OCI-LY1 (cell line): Measurements from ENCODE around the gene RNF212.

Experiments
- H2AFZ ChIP-seq: fragments of 200-600 bp; sonication (generic), shearing (Covaris generic); 2 replicates; pipeline ENCODE4 v1.6.0; 2014; ENCODE audit warnings: antibody characterized with exemption, mild to moderate bottlenecking, low read length
- H3F3A ChIP-seq: fragments of 200-600 bp; sonication (generic), shearing (Covaris generic); 2 replicates; pipeline ENCODE4 v1.6.0; 2014; ENCODE audit warnings: mild to moderate bottlenecking, antibody characterized with exemption, low read length, moderate library complexity; ENCODE audit not compliant: insufficient read depth
- H3K27ac ChIP-seq: fragments of 200-600 bp; sonication (generic); 2 replicates; pipeline ENCODE4 v1.5.1; 2014; ENCODE audit warnings: low read length, mixed run types, mild to moderate bottlenecking, low read depth; ENCODE audit not compliant: poor library complexity, severe bottlenecking
- H3K27me3 ChIP-seq: fragments of 200-600 bp; sonication (generic); 2 replicates; pipeline ENCODE4 v1.6.0; 2014; ENCODE audit warnings: antibody characterized with exemption, mild to moderate bottlenecking, low read length, moderate library complexity; ENCODE audit not compliant: insufficient read depth
- H3K36me3 ChIP-seq: fragments of 200-600 bp; sonication (generic); 2 replicates; pipeline ENCODE4 v1.6.1; 2014; ENCODE audit warnings: mild to moderate bottlenecking, antibody characterized with exemption, low read length, moderate library complexity, mixed read lengths; ENCODE audit not compliant: insufficient read depth
- H3K4me1 ChIP-seq: fragments of 200-600 bp; sonication (generic); 2 replicates; pipeline ENCODE4 v1.5.1; 2014; ENCODE audit warnings: mild to moderate bottlenecking, low read length, moderate library complexity; ENCODE audit not compliant: insufficient read depth, severe bottlenecking
- H3K4me2 ChIP-seq: fragments of 200-600 bp; sonication (generic), shearing (Covaris generic); 2 replicates; pipeline ENCODE4 v1.6.1; 2014; ENCODE audit warnings: low read length
- H3K4me3 ChIP-seq: fragments of 200-600 bp; sonication (generic); 2 replicates; pipeline ENCODE4 v1.5.1; 2014; ENCODE audit warnings: low read length, low read depth, mild to moderate bottlenecking, mixed read lengths; ENCODE audit not compliant: poor library complexity, severe bottlenecking
- H3K79me2 ChIP-seq: fragments of 200-600 bp; shearing (Covaris generic); 2 replicates; pipeline ENCODE4 v1.6.1; 2016; ENCODE audit warnings: mixed run types, low read length, mixed read lengths; ENCODE audit not compliant: insufficient read depth
- H3K9ac ChIP-seq: fragments of 200-600 bp; sonication (generic), shearing (Covaris generic); 2 replicates; pipeline ENCODE4 v1.6.1; 2014; ENCODE audit warnings: mild to moderate bottlenecking, low read length, mixed read lengths
- H3K9me2 ChIP-seq: fragments of 200-600 bp; sonication (generic), shearing (Covaris generic); 2 replicates; pipeline ENCODE4 v1.6.1; 2014; ENCODE audit warnings: low read depth, mild to moderate bottlenecking, low read length, mixed read lengths
- H3K9me3 ChIP-seq: fragments of 200-600 bp; shearing (Covaris generic); 2 replicates; pipeline ENCODE4 v1.6.1; 2014; ENCODE audit warnings: low read length, mixed read lengths
- H4K20me1 ChIP-seq: fragments of 200-600 bp; sonication (generic), shearing (Covaris generic); 2 replicates; pipeline ENCODE4 v1.6.0; 2016; ENCODE audit warnings: mild to moderate bottlenecking, low read length; ENCODE audit not compliant: insufficient read depth
- EZH2 ChIP-seq: fragments of 200-600 bp; sonication (generic), shearing (Covaris generic); IDR thresholded peaks from 2 replicates; pipeline ENCODE4 v1.8.0; 2017; ENCODE audit warnings: borderline replicate concordance, mixed run types, mild to moderate bottlenecking, antibody characterized with exemption, low read length, moderate library complexity, mixed read lengths
- TF ChIP-seq, protein P1 (sequence below): fragments of 200-600 bp; sonication (generic), shearing (Covaris generic); IDR thresholded peaks from 2 replicates; pipeline ENCODE4 v1.5.1; 2017; ENCODE audit warnings: mild to moderate bottlenecking, antibody characterized with exemption, low read length, moderate library complexity, mixed read lengths

RNF212 gene

DNA sequence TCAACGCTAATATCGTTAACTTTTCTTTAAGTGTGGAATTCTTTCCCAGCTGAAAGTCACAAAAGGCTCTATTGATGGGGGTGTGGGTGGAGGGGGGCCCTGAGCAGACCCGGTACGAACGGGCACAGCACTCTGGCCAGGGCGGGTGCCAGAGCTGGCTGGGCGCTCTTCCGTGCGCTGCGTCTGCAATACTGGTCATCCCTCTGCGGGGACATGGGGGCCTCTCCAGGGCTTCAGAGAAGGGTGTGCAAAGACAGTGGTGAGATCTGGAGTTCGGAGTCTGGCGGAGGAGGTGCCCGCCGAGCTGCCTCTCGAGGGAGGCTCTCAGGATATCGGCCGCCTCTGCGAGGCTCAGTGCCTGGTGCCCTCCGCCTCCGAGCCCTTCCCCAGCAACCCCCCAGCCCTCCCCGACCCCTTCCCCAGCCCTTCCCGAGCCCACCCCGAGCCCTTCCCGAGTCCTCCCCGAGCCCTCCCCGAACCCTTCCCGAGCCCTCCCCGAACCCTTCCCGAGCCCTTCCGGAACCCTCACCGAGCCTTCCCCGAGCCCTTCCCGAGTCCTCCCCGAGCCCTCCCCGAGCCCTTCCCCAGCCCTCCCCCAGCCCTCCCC, 67.7 kb downstream of the RNF212 start:
- Histone ChIP-seq H3K36me3 (no peaks in the 10 kb centered on the region), H2AFZ (no peak overlapping the region), H3K79me2 (no peaks in the 10 kb centered on the region), H3K27me3 (no peaks in the 10 kb centered on the region), H3K9me2 (no peaks in the 10 kb centered on the region), H3K9me3 (no peaks in the 10 kb centered on the region), H3K27ac (no peak overlapping the region), H3K4me2 (no peak overlapping the region), H3K9ac (no peak overlapping the region), H3K4me1 (no peaks in the 10 kb centered on the region), H4K20me1 (no peaks in the 10 kb centered on the region), H3K4me3 (no peak overlapping the region), H3F3A (no peaks in the 10 kb centered on the region)
- TF ChIP-seq, protein P1, sequence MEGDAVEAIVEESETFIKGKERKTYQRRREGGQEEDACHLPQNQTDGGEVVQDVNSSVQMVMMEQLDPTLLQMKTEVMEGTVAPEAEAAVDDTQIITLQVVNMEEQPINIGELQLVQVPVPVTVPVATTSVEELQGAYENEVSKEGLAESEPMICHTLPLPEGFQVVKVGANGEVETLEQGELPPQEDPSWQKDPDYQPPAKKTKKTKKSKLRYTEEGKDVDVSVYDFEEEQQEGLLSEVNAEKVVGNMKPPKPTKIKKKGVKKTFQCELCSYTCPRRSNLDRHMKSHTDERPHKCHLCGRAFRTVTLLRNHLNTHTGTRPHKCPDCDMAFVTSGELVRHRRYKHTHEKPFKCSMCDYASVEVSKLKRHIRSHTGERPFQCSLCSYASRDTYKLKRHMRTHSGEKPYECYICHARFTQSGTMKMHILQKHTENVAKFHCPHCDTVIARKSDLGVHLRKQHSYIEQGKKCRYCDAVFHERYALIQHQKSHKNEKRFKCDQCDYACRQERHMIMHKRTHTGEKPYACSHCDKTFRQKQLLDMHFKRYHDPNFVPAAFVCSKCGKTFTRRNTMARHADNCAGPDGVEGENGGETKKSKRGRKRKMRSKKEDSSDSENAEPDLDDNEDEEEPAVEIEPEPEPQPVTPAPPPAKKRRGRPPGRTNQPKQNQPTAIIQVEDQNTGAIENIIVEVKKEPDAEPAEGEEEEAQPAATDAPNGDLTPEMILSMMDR = no peak
- no peak for TF ChIP-seq EZH2

DNA sequence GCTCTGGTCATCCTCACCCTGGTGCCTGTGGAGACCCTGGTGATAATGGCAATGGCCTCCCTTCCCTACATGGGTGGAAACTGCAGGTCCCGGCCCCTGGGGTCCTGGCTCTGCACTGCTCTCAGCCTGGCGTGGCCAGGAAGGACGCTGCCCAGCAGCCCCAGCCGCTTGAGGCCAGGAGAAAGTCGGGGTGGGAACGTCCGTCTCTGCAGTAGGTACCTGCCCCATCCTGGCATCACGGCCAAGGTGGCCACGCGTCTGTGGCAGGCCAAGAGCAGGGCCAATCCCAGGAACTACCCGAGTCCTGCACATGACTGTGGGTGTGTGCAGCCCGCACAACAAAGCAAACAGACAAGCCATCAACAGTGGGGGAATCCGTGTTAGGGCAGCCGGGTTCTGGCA, 68.2 kb downstream of the RNF212 start:
- Histone ChIP-seq H3K4me1 (no peaks in the 10 kb centered on the region), H2AFZ (no peak overlapping the region), H3K4me3 (no peak overlapping the region), H3K27me3 (no peaks in the 10 kb centered on the region), H4K20me1 (no peaks in the 10 kb centered on the region), H3K36me3 (no peaks in the 10 kb centered on the region), H3K9ac (no peak overlapping the region), H3K9me3 (no peaks in the 10 kb centered on the region), H3K27ac (no peak overlapping the region), H3F3A (no peaks in the 10 kb centered on the region), H3K9me2 (no peaks in the 10 kb centered on the region), H3K79me2 (no peaks in the 10 kb centered on the region), H3K4me2 (no peak overlapping the region)
- TF ChIP-seq EZH2 = no peak
- TF ChIP-seq, protein P1 = no peak

DNA sequence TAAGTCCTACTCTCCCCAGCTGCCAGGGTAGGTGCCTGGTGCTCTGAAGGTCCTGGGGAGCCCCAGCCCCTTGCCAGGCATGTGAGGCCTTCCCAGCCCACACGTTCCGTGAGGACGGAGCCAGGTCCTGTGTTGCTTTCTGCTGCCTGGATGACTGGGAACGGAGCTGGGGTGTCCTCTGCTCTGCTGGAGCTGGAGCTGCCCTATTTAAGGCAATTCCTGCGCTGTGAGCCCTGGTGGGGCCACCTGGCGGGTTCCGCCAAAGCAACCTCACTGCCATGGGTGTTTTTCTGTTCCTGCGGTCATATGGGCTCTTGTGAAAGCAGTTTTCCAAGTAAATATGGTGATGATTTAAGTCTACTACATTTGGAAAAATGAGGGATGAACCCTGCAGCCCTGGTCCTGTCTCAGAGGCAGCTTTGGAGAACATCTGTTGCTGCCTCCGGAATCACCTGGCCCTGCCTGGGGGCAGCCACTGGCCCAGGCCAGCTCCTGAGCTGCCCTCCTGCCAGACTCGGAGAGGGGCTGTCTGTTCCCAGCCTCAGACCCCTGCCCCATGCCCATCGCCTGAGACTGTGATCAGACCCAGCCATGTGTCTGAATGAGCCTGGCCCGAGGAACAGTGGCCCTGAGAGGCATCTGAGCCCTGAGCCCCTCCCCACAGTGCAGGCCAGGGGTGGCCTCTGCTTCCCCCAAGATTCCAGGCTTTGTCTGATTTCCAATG, 68.7 kb downstream of the RNF212 start:
- H3K79me2 ChIP-seq = no peaks in the 10 kb centered on the region
- no peaks in the 10 kb centered on the region for H3K4me1 ChIP-seq
- TF ChIP-seq, protein P1 = no peak
- no peak for TF ChIP-seq EZH2
- no peaks in the 10 kb centered on the region for H3K9me2 ChIP-seq
- H3K9ac ChIP-seq = no peak overlapping the region
- H3K4me2 ChIP-seq = no peak overlapping the region
- no peaks in the 10 kb centered on the region for H3K27me3 ChIP-seq
- no peaks in the 10 kb centered on the region for H4K20me1 ChIP-seq
- no peaks in the 10 kb centered on the region for H3K9me3 ChIP-seq
- H3K4me3 ChIP-seq = no peak overlapping the region
- H2AFZ ChIP-seq = no peak overlapping the region
- no peak overlapping the region for H3K27ac ChIP-seq
- no peaks in the 10 kb centered on the region for H3F3A ChIP-seq
- H3K36me3 ChIP-seq = no peaks in the 10 kb centered on the region
